DOHH2 (cell line): ENCODE measurements around the gene TPCN1.

ENCODE experiments used
- H3F3A ChIP-seq: fragments of 200-600 bp; sonication (generic), shearing (Covaris generic); 2 replicates; pipeline ENCODE4 v1.6.0; 2016; ENCODE audit warnings: antibody characterized with exemption, mild to moderate bottlenecking; ENCODE audit not compliant: control insufficient read depth, insufficient read depth
- H3K27ac ChIP-seq: fragments of 200-600 bp; sonication (generic); 2 replicates; pipeline ENCODE4 v1.5.1; 2014; ENCODE audit warnings: low read depth, mild to moderate bottlenecking, low read length, moderate library complexity
- H3K27me3 ChIP-seq: fragments of 200-600 bp; sonication (generic); 2 replicates; pipeline ENCODE4 v1.6.1; 2014; ENCODE audit warnings: mild to moderate bottlenecking, low read length, mixed read lengths; ENCODE audit not compliant: control insufficient read depth
- H3K36me3 ChIP-seq: fragments of 200-600 bp; sonication (generic); 2 replicates; pipeline ENCODE4 v1.6.1; 2014; ENCODE audit warnings: mild to moderate bottlenecking, low read length, moderate library complexity, mixed read lengths; ENCODE audit not compliant: control insufficient read depth
- H3K4me1 ChIP-seq: fragments of 200-600 bp; sonication (generic); 2 replicates; pipeline ENCODE4 v1.6.1; 2014; ENCODE audit warnings: mild to moderate bottlenecking, low read length, mixed read lengths; ENCODE audit not compliant: control insufficient read depth
- H3K4me2 ChIP-seq: fragments of 200-600 bp; sonication (generic); 2 replicates; pipeline ENCODE4 v1.6.0; 2014; ENCODE audit warnings: mild to moderate bottlenecking, low read length, moderate library complexity
- H3K4me3 ChIP-seq: fragments of 200-600 bp; sonication (generic); 2 replicates; pipeline ENCODE4 v1.5.1; 2014; ENCODE audit warnings: mild to moderate bottlenecking, low read length, mixed read lengths
- H3K79me2 ChIP-seq: fragments of 200-600 bp; sonication (generic); 2 replicates; pipeline ENCODE4 v1.6.1; 2014; ENCODE audit warnings: mild to moderate bottlenecking, low read length, mixed read lengths; ENCODE audit not compliant: control insufficient read depth
- H3K9me2 ChIP-seq: fragments of 200-600 bp; sonication (generic); replicated peaks from 2 replicates; pipeline ENCODE4 v1.6.1; 2014; ENCODE audit warnings: mild to moderate bottlenecking, low read length, mixed read lengths; ENCODE audit not compliant: control insufficient read depth
- H3K9me3 ChIP-seq: fragments of 200-600 bp; sonication (generic); 2 replicates; pipeline ENCODE4 v1.6.1; 2014; ENCODE audit warnings: antibody characterized with exemption, low read length, mixed read lengths; ENCODE audit not compliant: control insufficient read depth, insufficient read depth
- H4K20me1 ChIP-seq: fragments of 200-600 bp; sonication (generic); 2 replicates; pipeline ENCODE4 v1.6.0; 2014; ENCODE audit warnings: low read depth, mild to moderate bottlenecking, antibody characterized with exemption, low read length, moderate library complexity; ENCODE audit not compliant: control insufficient read depth, insufficient read depth
- CTCF ChIP-seq: fragments of 200-600 bp; sonication (generic); IDR thresholded peaks from one replicate; pipeline ENCODE4 v1.5.1; 2014; ENCODE audit warnings: antibody characterized with exemption, mild to moderate bottlenecking, low read depth, low read length; ENCODE audit not compliant: poor library complexity, severe bottlenecking
- EZH2phosphoT487 ChIP-seq: fragments of 200-600 bp; sonication (generic); IDR thresholded peaks from 2 replicates; pipeline ENCODE4 v1.6.1; 2017; ENCODE audit warnings: borderline replicate concordance, mild to moderate bottlenecking, antibody characterized with exemption, low read length, moderate library complexity, mixed read lengths

Gene TPCN1

GRCh38 chr12:113332688-113333417, 111.6 kb downstream of the TPCN1 start:
- peaks cover 7% of the 10 kb centered on the region; the same call in 1 of the 2 replicates for H3K27me3 ChIP-seq
- H3K4me1 ChIP-seq: peaks cover 23% of the 10 kb centered on the region
- no peaks in the 10 kb centered on the region for H4K20me1 ChIP-seq
- H3K9me3 ChIP-seq: no peaks in the 10 kb centered on the region
- H3K79me2 ChIP-seq: peaks cover 13% of the 10 kb centered on the region
- peaks cover 24% of the 10 kb centered on the region for H3K36me3 ChIP-seq
- no peaks in the 10 kb centered on the region for H3K9me2 ChIP-seq
- peak overlapping the region; percentile 66 for H3K4me2 ChIP-seq
- TF ChIP-seq CTCF (no peak), EZH2phosphoT487 (no peak)
- H3K4me3 ChIP-seq: peak overlapping the region; percentile 86; the same call in 1 of the 2 replicates
- no peak overlapping the region for H3K27ac ChIP-seq
- no peaks in the 10 kb centered on the region; the same call in 1 of the 2 replicates for H3F3A ChIP-seq

- Histone ChIP-seq H3K9me3 (no peaks in the 10 kb centered on the region), H3K4me1 (peaks cover 23% of the 10 kb centered on the region), H3K9me2 (no peaks in the 10 kb centered on the region), H3K36me3 (peaks cover 24% of the 10 kb centered on the region), H3K27me3 (peaks cover 7% of the 10 kb centered on the region; the same call in 1 of the 2 replicates), H3K4me3 (peak overlapping the region; percentile 86; the same call in 1 of the 2 replicates), H3F3A (no peaks in the 10 kb centered on the region; the same call in 1 of the 2 replicates), H3K27ac (no peak overlapping the region), H4K20me1 (no peaks in the 10 kb centered on the region), H3K79me2 (peaks cover 13% of the 10 kb centered on the region), H3K4me2 (peak overlapping the region; percentile 66)
- TF ChIP-seq CTCF (no peak), EZH2phosphoT487 (no peak)
These were observed 112.1 kb downstream of the TPCN1 start for GRCh38 chr12:113333418-113333750.

GRCh38 chr12:113333877-113334785, 112.9 kb downstream of the TPCN1 start:
- Histone ChIP-seq H3K27me3 (peaks cover 7% of the 10 kb centered on the region; the same call in 1 of the 2 replicates), H4K20me1 (no peaks in the 10 kb centered on the region), H3F3A (no peaks in the 10 kb centered on the region; the same call in 1 of the 2 replicates), H3K79me2 (peaks cover 13% of the 10 kb centered on the region), H3K9me2 (no peaks in the 10 kb centered on the region), H3K4me2 (peak overlapping the region; percentile 66), H3K36me3 (peaks cover 24% of the 10 kb centered on the region), H3K4me3 (peak overlapping the region; percentile 86), H3K27ac (0 out of 2 replicates have a peak overlapping the region, but pooled peaks have one; percentile 7), H3K9me3 (no peaks in the 10 kb centered on the region), H3K4me1 (peaks cover 23% of the 10 kb centered on the region)
- no peak for TF ChIP-seq EZH2phosphoT487
- no peak for TF ChIP-seq CTCF
